Adrenal gland (tissue), 5 donors: ENCODE results near the gene KCNJ4.

Experiments
- CTCF ChIP-seq, 6 experiments: fragments of 450-650 bp in 4 of 6; fragments of 200-600 bp in 2 of 6; sonication (generic) in 1 of 6; IDR thresholded peaks; 1 replicate in 5 of 6; 2 replicates in 1 of 6; pipeline versions ENCODE4 v1.5.1 to v1.8.0; 2016 to 2021; ENCODE audit warnings: antibody characterized with exemption in 6 of 6, mild to moderate bottlenecking in 2 of 6, moderate library complexity in 1 of 6
- POLR2A ChIP-seq, 2 donors: fragments of 450-650 bp; IDR thresholded peaks; one replicate each; pipeline ENCODE4 v1.6.1; 2017; ENCODE audit warnings: antibody characterized with exemption in 2 of 2, mild to moderate bottlenecking in 2 of 2, moderate library complexity in 1 of 2
- donor health status: DM: no; HTN: no; CAD: no.

GRCh38 chr22:38448945-38449745, 5.9 kb downstream of the KCNJ4 start:
- TF ChIP-seq CTCF (IDR thresholded peaks at IDR 0.05) (no peak), POLR2A (IDR thresholded peaks at IDR 0.05) (no peak)
